Nephron (organoid): ENCODE results near the gene ERMARD.

Experiments
- H3K27ac Mint-ChIP-seq, 3 experiments: 2 replicates each; pipeline ENCODE4 v1.8.0; 2020; ENCODE audit warnings: mixed read lengths in 3 of 3, mild to moderate bottlenecking in 2 of 3, moderate library complexity in 1 of 3
- H3K27me3 Mint-ChIP-seq: 2 replicates; pipeline ENCODE4 v1.8.0; 2021; ENCODE audit warnings: low read depth, mild to moderate bottlenecking, moderate library complexity, mixed read lengths
- H3K36me3 Mint-ChIP-seq: 2 replicates; pipeline ENCODE4 v1.8.0; 2020; ENCODE audit warnings: low read depth, mixed read lengths
- H3K4me1 Mint-ChIP-seq: 2 replicates; pipeline ENCODE4 v1.8.0; 2020; ENCODE audit warnings: mixed read lengths
- H3K4me3 Mint-ChIP-seq, 3 experiments: 2 replicates each; pipeline ENCODE4 v1.8.0; 2020; ENCODE audit warnings: mild to moderate bottlenecking in 3 of 3, mixed read lengths in 3 of 3, moderate library complexity in 2 of 3
- H3K9me3 Mint-ChIP-seq: 2 replicates; pipeline ENCODE4 v1.8.0; 2020; ENCODE audit warnings: mixed read lengths
- TF ChIP-seq, protein P1 (sequence below), 3 experiments: fragments of 200-600 bp; sonication (generic); IDR thresholded peaks; one replicate each; pipeline ENCODE4 v1.5.0; 2021; ENCODE audit warnings: antibody characterized with exemption in 3 of 3; ENCODE audit not compliant: unreplicated experiment in 3 of 3

ERMARD gene

DNA sequence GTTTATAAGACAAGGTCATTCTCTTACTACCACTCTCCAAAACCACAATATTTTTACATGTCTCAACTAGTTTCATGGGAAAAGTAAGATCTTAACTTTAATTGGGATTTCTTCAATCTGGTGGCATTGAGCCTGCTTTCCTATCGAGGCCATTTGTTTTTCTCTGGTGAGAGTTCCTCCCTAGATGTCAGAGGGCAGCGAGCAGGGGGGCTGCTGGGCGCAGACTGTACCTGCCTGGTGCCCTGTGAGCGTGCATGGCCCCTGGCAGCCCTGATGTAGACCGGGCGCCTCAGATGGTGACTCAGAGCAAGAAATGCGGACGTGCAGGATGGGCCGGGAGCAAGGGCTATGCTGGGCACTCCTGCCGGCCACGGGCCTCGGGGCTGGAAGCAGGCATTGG lies 27.2 kb downstream of the ERMARD start:
- Mint-ChIP-seq H3K4me3 (no peak overlapping the region), H3K9me3 (peaks cover 2% of the 10 kb centered on the region), H3K36me3 (peaks cover 53% of the 10 kb centered on the region), H3K4me1 (no peaks in the 10 kb centered on the region), H3K27me3 (no peaks in the 10 kb centered on the region), H3K27ac (no peak overlapping the region)
- TF ChIP-seq, protein P1, sequence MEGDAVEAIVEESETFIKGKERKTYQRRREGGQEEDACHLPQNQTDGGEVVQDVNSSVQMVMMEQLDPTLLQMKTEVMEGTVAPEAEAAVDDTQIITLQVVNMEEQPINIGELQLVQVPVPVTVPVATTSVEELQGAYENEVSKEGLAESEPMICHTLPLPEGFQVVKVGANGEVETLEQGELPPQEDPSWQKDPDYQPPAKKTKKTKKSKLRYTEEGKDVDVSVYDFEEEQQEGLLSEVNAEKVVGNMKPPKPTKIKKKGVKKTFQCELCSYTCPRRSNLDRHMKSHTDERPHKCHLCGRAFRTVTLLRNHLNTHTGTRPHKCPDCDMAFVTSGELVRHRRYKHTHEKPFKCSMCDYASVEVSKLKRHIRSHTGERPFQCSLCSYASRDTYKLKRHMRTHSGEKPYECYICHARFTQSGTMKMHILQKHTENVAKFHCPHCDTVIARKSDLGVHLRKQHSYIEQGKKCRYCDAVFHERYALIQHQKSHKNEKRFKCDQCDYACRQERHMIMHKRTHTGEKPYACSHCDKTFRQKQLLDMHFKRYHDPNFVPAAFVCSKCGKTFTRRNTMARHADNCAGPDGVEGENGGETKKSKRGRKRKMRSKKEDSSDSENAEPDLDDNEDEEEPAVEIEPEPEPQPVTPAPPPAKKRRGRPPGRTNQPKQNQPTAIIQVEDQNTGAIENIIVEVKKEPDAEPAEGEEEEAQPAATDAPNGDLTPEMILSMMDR (IDR thresholded peaks at IDR 0.05; ENCODE audit: unreplicated experiment in 3 of 3), result no peak

DNA sequence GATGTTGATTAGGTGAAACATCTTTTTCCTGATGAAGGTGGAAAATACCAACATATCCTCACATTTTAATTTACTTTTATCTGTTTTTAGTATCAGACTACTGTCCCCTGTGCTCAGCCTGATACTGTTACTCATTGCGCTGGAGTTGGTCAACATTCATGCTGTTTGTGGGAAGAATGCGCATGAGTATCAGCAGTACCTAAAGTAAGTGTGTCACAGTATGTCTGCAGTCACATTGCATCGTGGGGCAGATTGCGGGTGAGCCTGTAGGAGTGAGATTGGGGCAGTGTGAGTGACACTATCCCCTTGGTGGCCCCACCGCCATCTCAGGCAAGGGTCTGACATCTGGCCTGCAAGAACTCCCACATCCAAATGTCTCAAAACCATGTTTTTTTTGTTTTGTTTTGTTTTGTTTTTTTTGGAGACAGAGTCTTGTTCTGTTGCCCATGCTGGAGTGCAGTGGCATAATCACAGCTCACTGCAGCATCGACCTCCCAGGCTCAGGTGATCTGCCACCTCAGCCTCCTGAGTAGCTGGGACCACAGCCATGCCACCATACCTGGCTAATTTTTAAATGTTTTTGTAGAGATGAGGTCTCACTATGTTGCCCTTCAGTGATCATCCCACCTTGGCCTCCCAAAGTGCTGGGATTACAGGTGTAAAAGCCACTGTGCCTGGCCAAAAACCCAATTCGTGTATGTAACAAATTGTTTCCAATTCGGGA lies 27.8 kb downstream of the ERMARD start:
- H3K27me3 Mint-ChIP-seq, result no peaks in the 10 kb centered on the region
- H3K9me3 Mint-ChIP-seq, result peaks cover 3% of the 10 kb centered on the region
- H3K4me3 Mint-ChIP-seq, result no peak overlapping the region

DNA sequence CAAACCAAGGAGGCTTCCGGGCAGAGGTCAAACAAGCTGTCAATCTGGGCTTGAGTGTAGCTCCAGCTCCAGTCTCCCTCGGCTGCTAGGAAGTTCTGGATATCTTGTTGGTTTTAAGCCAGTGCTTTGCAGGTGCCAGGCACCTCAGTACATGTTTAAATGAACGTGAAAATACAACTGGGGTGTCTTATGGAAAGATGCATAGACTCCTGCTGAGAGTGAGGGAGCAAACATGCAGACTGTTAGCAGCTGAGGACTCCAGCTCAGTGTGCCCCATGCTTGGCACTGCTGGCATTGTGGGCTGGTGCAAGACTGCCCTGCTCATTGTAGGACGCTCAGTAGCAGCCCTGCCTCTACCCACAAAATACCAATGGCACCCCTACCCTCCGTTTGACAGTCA lies 28.5 kb downstream of the ERMARD start:
- Mint-ChIP-seq H3K36me3 (peaks cover 60% of the 10 kb centered on the region), H3K4me1 (no peaks in the 10 kb centered on the region), H3K9me3 (peaks cover 3% of the 10 kb centered on the region), H3K27me3 (no peaks in the 10 kb centered on the region), H3K27ac (no peak overlapping the region), H3K4me3 (no peak overlapping the region)
- TF ChIP-seq, protein P1 (IDR thresholded peaks at IDR 0.05; ENCODE audit: unreplicated experiment in 3 of 3), result no peak

More for the DNA sequence above, 27.8 kb downstream of the ERMARD start:
- Mint-ChIP-seq H3K27ac (no peak overlapping the region), H3K4me1 (no peaks in the 10 kb centered on the region), H3K36me3 (peaks cover 56% of the 10 kb centered on the region)
- TF ChIP-seq, protein P1 (IDR thresholded peaks at IDR 0.05; ENCODE audit: unreplicated experiment in 3 of 3), result no peak

DNA sequence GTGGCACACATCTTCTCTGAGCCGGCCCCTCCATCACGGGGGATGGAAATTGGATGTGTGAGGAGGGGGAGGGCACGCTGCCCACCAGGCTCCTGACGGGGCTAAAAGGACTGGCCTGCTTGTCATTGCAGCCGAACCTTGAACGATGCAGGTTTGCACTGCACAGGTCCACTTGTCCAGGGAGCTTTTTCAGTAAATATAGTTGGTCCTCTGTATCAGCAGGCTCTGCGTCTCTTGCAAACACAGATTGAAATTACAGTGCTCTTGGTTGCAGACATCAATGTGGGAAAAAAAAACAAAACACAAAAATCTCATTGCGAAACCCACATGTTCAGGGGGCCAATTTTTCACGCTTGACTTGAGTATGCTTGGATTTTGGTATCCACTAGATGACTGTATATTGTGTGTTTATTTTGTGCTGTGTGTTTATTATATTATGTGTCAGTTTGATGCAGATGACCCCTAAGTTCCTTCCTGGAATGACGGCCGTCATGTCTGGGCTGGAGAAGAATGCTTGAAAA lies 29.2 kb downstream of the ERMARD start:
- TF ChIP-seq, protein P1 (IDR thresholded peaks at IDR 0.05; ENCODE audit: unreplicated experiment in 3 of 3), result no peak
- Mint-ChIP-seq H3K36me3 (peaks cover 55% of the 10 kb centered on the region), H3K27ac (no peak overlapping the region), H3K4me3 (no peak overlapping the region), H3K27me3 (no peaks in the 10 kb centered on the region), H3K9me3 (peaks cover 3% of the 10 kb centered on the region), H3K4me1 (no peaks in the 10 kb centered on the region)

DNA sequence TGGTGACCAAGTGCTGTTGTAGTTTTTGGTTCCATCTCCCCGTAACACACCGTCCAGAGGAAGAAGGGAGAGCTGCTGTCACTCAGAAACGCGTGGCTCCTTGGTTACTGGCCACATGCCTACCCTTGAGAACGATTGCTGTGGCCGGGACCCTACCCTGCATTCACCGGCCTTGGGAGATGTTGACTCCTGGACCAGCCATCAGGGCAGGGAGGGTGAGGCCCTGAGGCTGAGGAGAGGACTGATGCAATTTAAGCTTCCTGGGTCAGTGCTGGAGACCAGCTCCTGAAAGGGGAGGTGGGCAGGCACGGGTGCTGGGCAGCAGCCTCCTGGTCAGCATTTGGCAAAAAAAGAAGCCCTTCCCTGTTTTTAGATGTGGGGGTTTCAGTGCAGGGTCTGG lies 31.5 kb downstream of the ERMARD start:
- H3K9me3 Mint-ChIP-seq, result peaks cover 3% of the 10 kb centered on the region
- no peak overlapping the region for H3K4me3 Mint-ChIP-seq
- H3K4me1 Mint-ChIP-seq, result no peaks in the 10 kb centered on the region
- TF ChIP-seq, protein P1 (IDR thresholded peaks at IDR 0.05; ENCODE audit: unreplicated experiment in 3 of 3), result no peak
- H3K27me3 Mint-ChIP-seq, result no peaks in the 10 kb centered on the region
- H3K36me3 Mint-ChIP-seq, result peaks cover 46% of the 10 kb centered on the region
- no peak overlapping the region for H3K27ac Mint-ChIP-seq

DNA sequence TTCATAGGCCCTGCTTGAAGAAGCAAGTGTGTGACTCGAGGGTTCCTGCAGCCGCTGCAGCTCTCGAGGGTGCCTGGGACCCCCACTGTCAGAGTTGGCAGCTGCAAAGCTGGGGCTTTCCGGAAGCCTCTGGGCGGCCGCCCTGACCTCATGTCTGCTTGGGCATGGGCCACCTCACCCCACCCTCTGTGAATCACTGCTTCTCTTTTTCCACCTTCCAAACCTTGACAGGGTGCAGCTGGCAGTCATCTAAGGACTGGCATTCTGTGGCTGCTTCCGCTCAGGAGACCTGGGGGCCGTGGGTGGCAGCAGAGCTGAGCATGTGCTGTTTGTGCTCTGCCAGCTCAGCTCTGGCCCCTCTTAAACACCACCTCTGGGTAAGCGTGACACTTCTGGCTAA lies 32.0 kb downstream of the ERMARD start:
- TF ChIP-seq, protein P1 (IDR thresholded peaks at IDR 0.05; ENCODE audit: unreplicated experiment in 3 of 3), result no peak
- peaks cover 46% of the 10 kb centered on the region for H3K36me3 Mint-ChIP-seq
- H3K9me3 Mint-ChIP-seq, result peaks cover 3% of the 10 kb centered on the region
- H3K27me3 Mint-ChIP-seq, result no peaks in the 10 kb centered on the region
- no peak overlapping the region for H3K27ac Mint-ChIP-seq
- H3K4me3 Mint-ChIP-seq, result no peak overlapping the region
- H3K4me1 Mint-ChIP-seq, result no peaks in the 10 kb centered on the region
